CD4-positive, CD25-positive, alpha-beta regulatory T cell (primary cell): ENCODE data around the gene PTGIS. TPM values are rescaled to one million over a fixed set of nuclear protein-coding genes. Genes with fewer than 3 reads are reported as not detected.

ENCODE experiments used
- ATAC-seq, 2 donors: fragments of 150-1000 bp; cut with Tn5 transposase; one replicate each; pipeline ENCODE4 v1.10.0; 2021; ENCODE audit warnings: low read depth in 2 of 2, moderate number of reproducible peaks in 2 of 2, moderate library complexity in 1 of 2
- DNase-seq, 3 donors: peaks; one replicate each; pipeline versions ENCODE4 v3.0.0 to v3.0.0-alpha.2; 2012 to 2022; ENCODE audit warnings: mixed read lengths in 1 of 3
- H3K27ac ChIP-seq: one replicate; pipeline ENCODE4 v1.7.0; 2013; ENCODE audit warnings: mild to moderate bottlenecking, low read length; ENCODE audit not compliant: insufficient read depth, poor library complexity, severe bottlenecking
- H3K27me3 ChIP-seq: one replicate; pipeline ENCODE4 v1.7.0; 2013; ENCODE audit warnings: low read length; ENCODE audit not compliant: control insufficient read depth, insufficient read depth
- H3K36me3 ChIP-seq: one replicate; pipeline ENCODE4 v1.7.0; 2013; ENCODE audit warnings: mild to moderate bottlenecking, low read length, moderate library complexity; ENCODE audit not compliant: control insufficient read depth, insufficient read depth
- H3K4me1 ChIP-seq: 2 replicates; pipeline ENCODE4 v1.7.0; 2013; ENCODE audit warnings: mild to moderate bottlenecking, low read length; ENCODE audit not compliant: insufficient read depth, control insufficient read depth, poor library complexity, severe bottlenecking
- H3K4me3 ChIP-seq: one replicate; pipeline ENCODE4 v1.7.0; 2013; ENCODE audit warnings: low read depth, mild to moderate bottlenecking, low read length, moderate library complexity
- H3K9me3 ChIP-seq, 2 experiments: 1 replicate in 1 of 2; 2 replicates in 1 of 2; pipeline ENCODE4 v1.7.0; 2013; ENCODE audit warnings: low read length in 2 of 2, mild to moderate bottlenecking in 1 of 2, moderate library complexity in 1 of 2; ENCODE audit not compliant: control insufficient read depth in 2 of 2
- H3K27ac Mint-ChIP-seq, 3 donors: one replicate each; pipeline ENCODE4 v1.8.0; 2020 to 2022; ENCODE audit warnings: mild to moderate bottlenecking in 3 of 3, mixed read lengths in 3 of 3, moderate library complexity in 2 of 3
- H3K27me3 Mint-ChIP-seq: one replicate; pipeline ENCODE4 v1.8.0; 2022; ENCODE audit warnings: mild to moderate bottlenecking, mixed read lengths
- H3K36me3 Mint-ChIP-seq: one replicate; pipeline ENCODE4 v1.8.0; 2020; ENCODE audit warnings: mixed read lengths
- H3K4me1 Mint-ChIP-seq, 4 donors: one replicate each; pipeline ENCODE4 v1.8.0; 2020 to 2022; ENCODE audit warnings: mixed read lengths in 4 of 4, mild to moderate bottlenecking in 1 of 4
- H3K4me3 Mint-ChIP-seq, 4 donors: one replicate each; pipeline ENCODE4 v1.8.0; 2020 to 2022; ENCODE audit warnings: mild to moderate bottlenecking in 4 of 4, mixed read lengths in 4 of 4, moderate library complexity in 3 of 4
- H3K9me3 Mint-ChIP-seq, 7 donors: one replicate each; pipeline ENCODE4 v1.8.0; 2020 to 2022; ENCODE audit warnings: mixed read lengths in 7 of 7, mild to moderate bottlenecking in 3 of 7, moderate library complexity in 2 of 7
- polyA plus RNA-seq, 4 donors: library from polyadenylated mRNA; unstranded; fragments of 300-500 nt; fragmentation: Illumina TruSeq; gene quantifications; one replicate each; pipeline ENCODE4 v1.2.3, GENCODE V29; 2021
- total RNA-seq: library from RNA; stranded (reverse); gene quantifications from one replicate; pipeline ENCODE4 v1.2.3, GENCODE V29; 2022

Gene PTGIS
- total and polyA plus RNA-seq, 5 donors from 2014 or later: not detected

- Mint-ChIP-seq H3K27ac (no peak overlapping the region), H3K27me3 (peaks cover 58% of the 10 kb centered on the region), H3K4me3 (no peak overlapping the region), H3K9me3 (peaks cover 0 to 3% (median 0%) of the 10 kb centered on the region in 7 donors), H3K36me3 (no peaks in the 10 kb centered on the region), H3K4me1 (no peaks in the 10 kb centered on the region)
- ATAC-seq (no peak), DNase-seq (no peak)
- no peaks in the 10 kb centered on the region for H3K9me3 ChIP-seq
- H3K4me1 ChIP-seq: no peaks in the 10 kb centered on the region
- peaks cover 23% of the 10 kb centered on the region for H3K27me3 ChIP-seq
- H3K4me3 ChIP-seq: no peak overlapping the region
- no peak overlapping the region for H3K27ac ChIP-seq
- H3K36me3 ChIP-seq: no peaks in the 10 kb centered on the region
Measured at GRCh38 chr20:49475292-49476015, 92.5 kb downstream of the PTGIS start.

GRCh38 chr20:49471397-49471796 is 96.5 kb downstream of the PTGIS start:
- H3K27ac ChIP-seq: no peak overlapping the region
- Mint-ChIP-seq H3K4me1 (no peaks in the 10 kb centered on the region), H3K36me3 (no peaks in the 10 kb centered on the region), H3K27me3 (peaks cover 55% of the 10 kb centered on the region), H3K4me3 (no peak overlapping the region), H3K9me3 (peaks cover 0 to 5% (median 0%) of the 10 kb centered on the region in 7 donors), H3K27ac (no peak overlapping the region)
- H3K4me3 ChIP-seq: no peak overlapping the region
- H3K9me3 ChIP-seq: no peaks in the 10 kb centered on the region
- DNase-seq (no peak), ATAC-seq (no peak)
- no peaks in the 10 kb centered on the region for H3K36me3 ChIP-seq
- no peaks in the 10 kb centered on the region for H3K4me1 ChIP-seq
- peaks cover 25% of the 10 kb centered on the region for H3K27me3 ChIP-seq

- Histone ChIP-seq H3K36me3 (no peaks in the 10 kb centered on the region), H3K4me1 (no peaks in the 10 kb centered on the region), H3K9me3 (no peaks in the 10 kb centered on the region), H3K27me3 (peaks cover 25% of the 10 kb centered on the region), H3K27ac (no peak overlapping the region), H3K4me3 (no peak overlapping the region)
- peaks cover 52% of the 10 kb centered on the region for H3K27me3 Mint-ChIP-seq
- no peak overlapping the region for H3K27ac Mint-ChIP-seq
- peaks cover 0 to 5% (median 0%) of the 10 kb centered on the region in 7 donors for H3K9me3 Mint-ChIP-seq
- no peak for ATAC-seq
- H3K4me3 Mint-ChIP-seq: no peak overlapping the region
- no peaks in the 10 kb centered on the region for H3K4me1 Mint-ChIP-seq
- no peaks in the 10 kb centered on the region for H3K36me3 Mint-ChIP-seq
- DNase-seq: no peak
Measured at GRCh38 chr20:49470922-49471321, 97.0 kb downstream of the PTGIS start.

DNA sequence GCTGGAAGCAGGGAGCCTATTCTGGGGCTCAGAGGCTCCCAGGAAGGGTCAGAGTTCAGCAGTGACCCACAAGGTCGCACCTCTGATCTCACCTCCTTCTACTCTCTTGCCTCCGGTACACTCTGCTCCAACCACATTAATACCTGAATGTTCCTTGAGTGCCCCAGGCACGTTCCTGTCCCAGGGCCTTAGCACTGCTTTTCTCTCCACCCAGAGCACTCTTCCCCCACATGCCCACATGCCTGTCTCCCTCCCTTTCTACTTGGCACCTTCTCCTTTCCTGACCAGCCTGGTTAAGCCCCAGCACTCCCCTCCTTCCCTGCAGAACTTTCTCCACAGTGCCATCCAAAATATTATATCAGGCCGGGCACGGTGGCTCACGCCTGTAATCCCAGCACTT is 98.9 kb downstream of the PTGIS start:
- Mint-ChIP-seq H3K27me3 (peaks cover 36% of the 10 kb centered on the region), H3K9me3 (peaks cover 0 to 5% (median 0%) of the 10 kb centered on the region in 7 donors), H3K36me3 (no peaks in the 10 kb centered on the region), H3K27ac (no peak overlapping the region), H3K4me3 (no peak overlapping the region), H3K4me1 (no peaks in the 10 kb centered on the region)
- no peak overlapping the region for H3K4me3 ChIP-seq
- peaks cover 18% of the 10 kb centered on the region for H3K27me3 ChIP-seq
- ATAC-seq (no peak), DNase-seq (no peak)
- no peaks in the 10 kb centered on the region for H3K9me3 ChIP-seq
- no peaks in the 10 kb centered on the region for H3K4me1 ChIP-seq
- no peaks in the 10 kb centered on the region for H3K36me3 ChIP-seq
- H3K27ac ChIP-seq: no peak overlapping the region

GRCh38 chr20:49468412-49468811 is 99.5 kb downstream of the PTGIS start:
- Histone ChIP-seq H3K27ac (no peak overlapping the region), H3K36me3 (no peaks in the 10 kb centered on the region), H3K4me3 (no peak overlapping the region), H3K4me1 (no peaks in the 10 kb centered on the region), H3K27me3 (peaks cover 18% of the 10 kb centered on the region), H3K9me3 (no peaks in the 10 kb centered on the region)
- Mint-ChIP-seq H3K36me3 (no peaks in the 10 kb centered on the region), H3K27ac (peak overlapping the region in 1 of 3 donors; percentile 44), H3K9me3 (peaks cover 0 to 5% (median 0%) of the 10 kb centered on the region in 7 donors), H3K4me3 (no peak overlapping the region), H3K4me1 (no peaks in the 10 kb centered on the region), H3K27me3 (peaks cover 36% of the 10 kb centered on the region)
- no peak for DNase-seq
- ATAC-seq: no peak

- Histone ChIP-seq H3K9me3 (no peaks in the 10 kb centered on the region), H3K36me3 (no peaks in the 10 kb centered on the region), H3K27ac (no peak overlapping the region), H3K4me1 (no peaks in the 10 kb centered on the region), H3K27me3 (peaks cover 17% of the 10 kb centered on the region), H3K4me3 (no peak overlapping the region)
- H3K4me3 Mint-ChIP-seq: no peak overlapping the region
- H3K4me1 Mint-ChIP-seq: no peaks in the 10 kb centered on the region
- no peak overlapping the region for H3K27ac Mint-ChIP-seq
- H3K9me3 Mint-ChIP-seq: peaks cover 0 to 5% (median 0%) of the 10 kb centered on the region in 7 donors
- DNase-seq (no peak), ATAC-seq (no peak)
- H3K27me3 Mint-ChIP-seq: peaks cover 30% of the 10 kb centered on the region
- H3K36me3 Mint-ChIP-seq: no peaks in the 10 kb centered on the region
Measured at GRCh38 chr20:49466114-49466912, 101.6 kb downstream of the PTGIS start.

DNA sequence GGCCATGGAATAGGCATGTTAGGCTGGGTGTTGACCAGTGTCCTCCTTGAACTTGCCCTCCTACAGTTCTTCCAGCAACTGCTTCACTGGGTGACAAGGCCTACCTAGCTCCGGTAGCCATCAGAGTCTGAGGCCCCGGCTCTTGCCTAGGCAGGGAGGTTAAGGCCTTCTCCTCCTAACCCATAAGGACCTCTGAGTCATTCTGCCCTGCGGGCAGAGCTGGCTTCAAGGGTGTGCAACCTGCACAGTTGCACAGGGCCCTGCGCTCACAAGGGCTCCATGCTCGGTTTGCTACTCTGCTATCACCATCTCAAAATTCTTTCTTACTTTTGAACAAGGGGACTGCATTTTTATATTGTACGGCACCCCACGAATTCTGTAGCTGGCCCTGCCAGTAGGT is 103.4 kb downstream of the PTGIS start:
- Mint-ChIP-seq H3K27ac (no peak overlapping the region), H3K4me1 (no peaks in the 10 kb centered on the region), H3K36me3 (no peaks in the 10 kb centered on the region), H3K9me3 (peaks cover 0 to 2% (median 0%) of the 10 kb centered on the region in 7 donors), H3K27me3 (peaks cover 15% of the 10 kb centered on the region), H3K4me3 (no peak overlapping the region)
- ATAC-seq: no peak
- H3K9me3 ChIP-seq: no peaks in the 10 kb centered on the region
- no peaks in the 10 kb centered on the region for H3K4me1 ChIP-seq
- H3K27ac ChIP-seq: no peak overlapping the region
- DNase-seq: no peak
- no peaks in the 10 kb centered on the region for H3K36me3 ChIP-seq
- H3K27me3 ChIP-seq: peaks cover 4% of the 10 kb centered on the region
- no peak overlapping the region for H3K4me3 ChIP-seq
